VCaP (cell line): Measurements from ENCODE around the gene CCDC70.
A peak's percentile ranks its signal among the peaks of the same experiment; 100 is the strongest.
"Not testable (repeated sequence)": the region's sequence is repeated elsewhere in the genome, so short reads cannot be mapped to it uniquely, and the experiment has no call there.

Experiments used
- H3K27ac ChIP-seq: fragments of 450-650 bp; 2 replicates; pipeline ENCODE4 v1.5.1; 2017
- CTCF ChIP-seq: fragments of 450-650 bp; conservative IDR thresholded peaks from 2 replicates; pipeline ENCODE4 v1.5.1; 2017; ENCODE audit warnings: mild to moderate bottlenecking, moderate library complexity

Gene CCDC70

GRCh38 chr13:51895906-51896888 lies 34.4 kb downstream of the CCDC70 start:
- peak; percentile 96 for TF ChIP-seq CTCF
- H3K27ac ChIP-seq, result no peak overlapping the region

- H3K27ac ChIP-seq, result no peak overlapping the region
- TF ChIP-seq CTCF, result no peak
Observed at GRCh38 chr13:51900471-51900870, 38.7 kb downstream of the CCDC70 start.

GRCh38 chr13:51902776-51903175 lies 41.0 kb downstream of the CCDC70 start:
- no peak overlapping the region for H3K27ac ChIP-seq
- no peak for TF ChIP-seq CTCF

GRCh38 chr13:51905787-51906186 lies 44.0 kb downstream of the CCDC70 start:
- no peak for TF ChIP-seq CTCF
- H3K27ac ChIP-seq, result peak overlapping the region; percentile 79

- TF ChIP-seq CTCF, result no peak
- H3K27ac ChIP-seq, result peak overlapping the region; percentile 79
Observed at GRCh38 chr13:51906581-51906980, 44.8 kb downstream of the CCDC70 start.

- TF ChIP-seq CTCF, result no peak
- H3K27ac ChIP-seq, result peak overlapping the region; percentile 79
Observed at GRCh38 chr13:51907040-51907732, 45.4 kb downstream of the CCDC70 start.

- H3K27ac ChIP-seq, result not testable (repeated sequence)
Observed at GRCh38 chr13:51909265-51909664, 47.5 kb downstream of the CCDC70 start.

- no peak overlapping the region for H3K27ac ChIP-seq
- TF ChIP-seq CTCF, result no peak
Observed at GRCh38 chr13:51910508-51910907, 48.7 kb downstream of the CCDC70 start.
